ENCODE data around the gene PDIA5. TPM values are rescaled to one million over a fixed set of nuclear protein-coding genes. Genes with fewer than 3 reads are reported as not detected.

Gene PDIA5
- polyA plus RNA-seq, 1 donor (not counting 4 experiments of a cell fraction or from before 2014, with no cell fraction given), result 29.8 TPM

DNA sequence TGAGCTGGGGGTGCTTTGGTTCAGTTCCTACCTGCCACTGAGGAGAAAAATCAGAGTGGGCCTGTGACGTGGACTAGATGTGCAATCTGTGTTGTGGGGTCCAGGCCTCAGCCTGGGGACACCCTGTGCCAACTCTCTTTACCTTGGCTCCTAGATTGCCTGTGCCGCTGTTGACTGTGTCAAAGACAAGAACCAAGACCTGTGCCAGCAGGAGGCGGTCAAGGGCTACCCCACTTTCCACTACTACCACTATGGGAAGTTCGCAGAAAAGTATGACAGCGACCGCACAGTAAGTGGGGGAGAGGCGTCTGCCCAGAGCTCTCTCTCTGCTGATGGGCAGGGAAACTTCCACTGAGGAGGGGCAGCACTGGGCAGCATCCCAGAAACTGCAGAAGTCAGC lies 94.3 kb downstream of the PDIA5 start:
- Histone ChIP-seq H3K9ac (ENCODE audit: control insufficient read depth, extremely low read depth, insufficient read depth, low read length) (no peak overlapping the region), H3K4me3 (ENCODE audit: control insufficient read depth in 2 of 3, extremely low read depth in 1 of 3, insufficient read depth in 2 of 3, low read depth in 1 of 3, low read length in 3 of 3) (no peak overlapping the region), H3K36me3 (ENCODE audit: control insufficient read depth in 2 of 2, extremely low read depth in 1 of 2, insufficient read depth in 2 of 2, low read length in 2 of 2) (peaks cover 30 to 34% of the 10 kb centered on the region in 2 experiments), H3K79me2 (ENCODE audit: control insufficient read depth, insufficient read depth, low read length) (no peaks in the 10 kb centered on the region), H3K27me3 (ENCODE audit: control insufficient read depth, extremely low read depth, insufficient read depth, low read length) (no peaks in the 10 kb centered on the region), H3K9me1 (ENCODE audit: control insufficient read depth, extremely low read depth, insufficient read depth, low read length) (no peaks in the 10 kb centered on the region), H3K4me2 (ENCODE audit: control insufficient read depth, extremely low read depth, insufficient read depth, low read depth, low read length) (no peak overlapping the region), H3K27ac (ENCODE audit: control insufficient read depth, insufficient read depth, low read length) (no peak overlapping the region), H4K20me1 (ENCODE audit: control insufficient read depth, extremely low read depth, insufficient read depth, low read length) (no peaks in the 10 kb centered on the region), H3K9me3 (ENCODE audit: control insufficient read depth, low read depth, low read length) (no peaks in the 10 kb centered on the region), H2AFZ (ENCODE audit: control insufficient read depth, low read length) (no peak overlapping the region), H3K4me1 (ENCODE audit: control insufficient read depth, extremely low read depth, insufficient read depth, low read length) (no peaks in the 10 kb centered on the region)
- DNase-seq (ENCODE audit: low read depth, low spot score), result no peak
- dilution Hi-C loops (cut with MboI; ENCODE audit: extremely low pct_ligation_motif_present, low sequenced_read_pairs), result no loop called here
- TF ChIP-seq, protein P1, sequence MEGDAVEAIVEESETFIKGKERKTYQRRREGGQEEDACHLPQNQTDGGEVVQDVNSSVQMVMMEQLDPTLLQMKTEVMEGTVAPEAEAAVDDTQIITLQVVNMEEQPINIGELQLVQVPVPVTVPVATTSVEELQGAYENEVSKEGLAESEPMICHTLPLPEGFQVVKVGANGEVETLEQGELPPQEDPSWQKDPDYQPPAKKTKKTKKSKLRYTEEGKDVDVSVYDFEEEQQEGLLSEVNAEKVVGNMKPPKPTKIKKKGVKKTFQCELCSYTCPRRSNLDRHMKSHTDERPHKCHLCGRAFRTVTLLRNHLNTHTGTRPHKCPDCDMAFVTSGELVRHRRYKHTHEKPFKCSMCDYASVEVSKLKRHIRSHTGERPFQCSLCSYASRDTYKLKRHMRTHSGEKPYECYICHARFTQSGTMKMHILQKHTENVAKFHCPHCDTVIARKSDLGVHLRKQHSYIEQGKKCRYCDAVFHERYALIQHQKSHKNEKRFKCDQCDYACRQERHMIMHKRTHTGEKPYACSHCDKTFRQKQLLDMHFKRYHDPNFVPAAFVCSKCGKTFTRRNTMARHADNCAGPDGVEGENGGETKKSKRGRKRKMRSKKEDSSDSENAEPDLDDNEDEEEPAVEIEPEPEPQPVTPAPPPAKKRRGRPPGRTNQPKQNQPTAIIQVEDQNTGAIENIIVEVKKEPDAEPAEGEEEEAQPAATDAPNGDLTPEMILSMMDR (optimal IDR thresholded peaks at IDR 0.05 in 1 of 3, IDR thresholded peaks at IDR 0.05 in 1 of 3, conservative IDR thresholded peaks at IDR 0.05 in 1 of 3; ENCODE audit: extremely low read depth in 1 of 3, insufficient read depth in 2 of 3, low read length in 3 of 3), result no peak
- TF ChIP-seq EZH2 (IDR thresholded peaks at IDR 0.05; ENCODE audit: low read length), result no peak
- no peak for FAIRE-seq

DNA sequence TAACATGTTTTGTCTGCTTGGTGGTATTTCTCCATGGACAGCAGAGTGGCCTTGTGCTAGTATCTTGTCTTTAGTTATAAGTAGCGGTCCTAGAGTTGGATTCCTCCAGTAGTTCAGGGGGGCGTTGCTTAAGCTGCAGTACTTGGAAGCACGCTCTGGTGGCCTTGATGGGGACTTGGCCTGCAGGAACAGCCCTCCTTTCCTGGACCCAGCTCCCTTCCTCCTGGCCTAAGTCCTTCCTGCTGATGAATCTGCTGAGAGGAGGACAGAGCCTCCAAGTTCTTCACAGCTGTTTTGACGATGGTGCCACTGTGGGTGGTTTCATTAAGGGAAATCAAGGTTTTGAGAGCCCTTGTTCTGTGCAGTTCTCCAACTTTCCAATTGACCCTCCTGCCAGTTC lies 96.3 kb downstream of the PDIA5 start:
- no peaks in the 10 kb centered on the region for H4K20me1 ChIP-seq (ENCODE audit: control insufficient read depth, extremely low read depth, insufficient read depth, low read length)
- H3K9me3 ChIP-seq (ENCODE audit: control insufficient read depth, low read depth, low read length), result no peaks in the 10 kb centered on the region
- no peak overlapping the region for H3K4me2 ChIP-seq (ENCODE audit: control insufficient read depth, extremely low read depth, insufficient read depth, low read depth, low read length)
- H3K9me1 ChIP-seq (ENCODE audit: control insufficient read depth, extremely low read depth, insufficient read depth, low read length), result no peaks in the 10 kb centered on the region
- H2AFZ ChIP-seq (ENCODE audit: control insufficient read depth, low read length), result no peak overlapping the region
- FAIRE-seq, result no peak
- no peaks in the 10 kb centered on the region for H3K27me3 ChIP-seq (ENCODE audit: control insufficient read depth, extremely low read depth, insufficient read depth, low read length)
- DNase-seq (ENCODE audit: low read depth, low spot score), result no peak
- no peaks in the 10 kb centered on the region for H3K79me2 ChIP-seq (ENCODE audit: control insufficient read depth, insufficient read depth, low read length)
- no peak overlapping the region for H3K9ac ChIP-seq (ENCODE audit: control insufficient read depth, extremely low read depth, insufficient read depth, low read length)
- no peaks in the 10 kb centered on the region for H3K4me1 ChIP-seq (ENCODE audit: control insufficient read depth, extremely low read depth, insufficient read depth, low read length)
- peaks cover 35 to 37% of the 10 kb centered on the region in 2 experiments for H3K36me3 ChIP-seq (ENCODE audit: control insufficient read depth in 2 of 2, extremely low read depth in 1 of 2, insufficient read depth in 2 of 2, low read length in 2 of 2)
- no peak overlapping the region for H3K4me3 ChIP-seq (ENCODE audit: control insufficient read depth in 2 of 3, extremely low read depth in 1 of 3, insufficient read depth in 2 of 3, low read depth in 1 of 3, low read length in 3 of 3)
- TF ChIP-seq, protein P1 (optimal IDR thresholded peaks at IDR 0.05 in 1 of 3, IDR thresholded peaks at IDR 0.05 in 1 of 3, conservative IDR thresholded peaks at IDR 0.05 in 1 of 3; ENCODE audit: extremely low read depth in 1 of 3, insufficient read depth in 2 of 3, low read length in 3 of 3), result no peak
- no peak for TF ChIP-seq EZH2 (IDR thresholded peaks at IDR 0.05; ENCODE audit: low read length)
- H3K27ac ChIP-seq (ENCODE audit: control insufficient read depth, insufficient read depth, low read length), result no peak overlapping the region
- dilution Hi-C loops (cut with MboI; ENCODE audit: extremely low pct_ligation_motif_present, low sequenced_read_pairs), result no loop called here

Measured in keratinocyte (primary cell).